HG02759 (cell line): ENCODE data around the gene AMACR.

Experiments used
- ATAC-seq: cut with Tn5 transposase; IDR thresholded peaks from one replicate; pipeline ENCODE4 v1.9.1; 2021; ENCODE audit warnings: mild to moderate bottlenecking, moderate library complexity; ENCODE audit not compliant: unreplicated experiment

The AMACR gene

GRCh38 chr5:34009610-34010009, 1.8 kb upstream of the AMACR start:
- no peak for ATAC-seq

GRCh38 chr5:34008802-34009201, 952 bp upstream of the AMACR start:
- no peak for ATAC-seq

- ATAC-seq = no peak
Measured at GRCh38 chr5:34007201-34007620, 639 bp downstream of the AMACR start.

- ATAC-seq = no peak
Measured at GRCh38 chr5:34005681-34006080, 2.2 kb downstream of the AMACR start.

GRCh38 chr5:34005211-34005610, 2.6 kb downstream of the AMACR start:
- no peak for ATAC-seq

GRCh38 chr5:34003941-34004340, 3.9 kb downstream of the AMACR start:
- ATAC-seq = no peak

GRCh38 chr5:34002629-34003328, 5.1 kb downstream of the AMACR start:
- ATAC-seq = no peak

GRCh38 chr5:34001241-34001841, 6.5 kb downstream of the AMACR start:
- no peak for ATAC-seq

GRCh38 chr5:33999978-34000377, 7.9 kb downstream of the AMACR start:
- no peak for ATAC-seq

- peak; percentile 77 for ATAC-seq
Measured at GRCh38 chr5:33997331-33997983, 10.4 kb downstream of the AMACR start.

GRCh38 chr5:33995865-33996264, 12.0 kb downstream of the AMACR start:
- ATAC-seq = no peak

GRCh38 chr5:33994845-33995244, 13.0 kb downstream of the AMACR start:
- no peak for ATAC-seq

- ATAC-seq = no peak
Measured at GRCh38 chr5:33992864-33993263, 15.0 kb downstream of the AMACR start.

- ATAC-seq = no peak
Measured at GRCh38 chr5:33985447-33985846, 22.4 kb downstream of the AMACR start.

GRCh38 chr5:33984671-33985124, 23.2 kb downstream of the AMACR start, which contains the start of gene SLC45A2:
Gene SLC45A2 (minus strand): TSS chr5:33984693. CDS start chr5:33984583, 110 bp downstream.
- ATAC-seq = no peak

- ATAC-seq = no peak
Measured at GRCh38 chr5:33984178-33984577, 23.7 kb downstream of the AMACR start.

GRCh38 chr5:33981408-33982162, 26.3 kb downstream of the AMACR start:
- ATAC-seq = no peak

GRCh38 chr5:33980030-33980429, 27.8 kb downstream of the AMACR start:
- no peak for ATAC-seq

GRCh38 chr5:33978306-33978705, 29.5 kb downstream of the AMACR start:
- no peak for ATAC-seq

- no peak for ATAC-seq
Measured at GRCh38 chr5:33976307-33976706, 31.5 kb downstream of the AMACR start.

GRCh38 chr5:33975852-33976251, 32.0 kb downstream of the AMACR start:
- no peak for ATAC-seq
